ENCODE results near the gene RPS3. TPM values are rescaled to one million over a fixed set of nuclear protein-coding genes. Genes with fewer than 3 reads are reported as not detected.

Gene RPS3
- polyA plus RNA-seq, 1 experiment: 3,005 TPM

DNA sequence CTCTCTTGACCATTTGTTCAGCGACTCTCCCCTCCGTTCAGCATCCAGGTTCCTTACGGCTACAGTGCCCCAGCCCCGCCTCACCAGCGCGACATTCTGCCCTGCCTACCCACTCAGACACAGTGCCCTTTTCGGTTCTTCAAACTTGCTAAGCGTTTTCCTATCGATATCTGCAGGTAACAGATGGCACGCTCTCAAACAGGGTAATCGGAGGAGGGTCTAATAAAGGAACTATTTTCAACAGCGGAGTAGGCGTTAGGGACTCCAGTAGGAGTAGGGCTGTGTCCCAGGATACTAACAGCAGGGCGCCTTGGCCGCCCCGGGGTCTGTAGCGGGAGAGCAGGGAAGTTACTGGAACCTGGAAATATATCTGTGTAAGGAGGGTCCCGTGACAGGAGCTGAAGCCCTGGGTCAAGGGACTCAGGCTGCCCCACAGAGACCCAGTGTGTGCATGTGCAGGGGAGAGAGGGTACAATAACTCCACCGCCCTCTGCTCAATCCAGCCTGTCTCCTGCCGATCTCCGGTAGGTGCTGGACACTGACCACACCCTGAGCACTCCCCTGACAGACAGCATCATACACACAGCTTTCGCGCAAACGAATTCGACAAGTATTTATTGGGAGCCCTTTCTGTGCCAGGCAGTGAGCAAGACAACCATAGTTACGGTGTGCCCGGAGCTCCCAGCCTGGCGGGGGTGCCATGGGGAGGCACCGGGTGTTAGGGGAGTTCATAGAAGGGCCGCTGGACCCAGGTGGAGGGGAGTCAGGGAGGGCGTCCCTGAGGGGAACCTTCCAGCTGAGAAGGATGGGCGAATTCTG, 31.6 kb downstream of the RPS3 start:
- POLR2A ChIA-PET: no interaction called here

DNA sequence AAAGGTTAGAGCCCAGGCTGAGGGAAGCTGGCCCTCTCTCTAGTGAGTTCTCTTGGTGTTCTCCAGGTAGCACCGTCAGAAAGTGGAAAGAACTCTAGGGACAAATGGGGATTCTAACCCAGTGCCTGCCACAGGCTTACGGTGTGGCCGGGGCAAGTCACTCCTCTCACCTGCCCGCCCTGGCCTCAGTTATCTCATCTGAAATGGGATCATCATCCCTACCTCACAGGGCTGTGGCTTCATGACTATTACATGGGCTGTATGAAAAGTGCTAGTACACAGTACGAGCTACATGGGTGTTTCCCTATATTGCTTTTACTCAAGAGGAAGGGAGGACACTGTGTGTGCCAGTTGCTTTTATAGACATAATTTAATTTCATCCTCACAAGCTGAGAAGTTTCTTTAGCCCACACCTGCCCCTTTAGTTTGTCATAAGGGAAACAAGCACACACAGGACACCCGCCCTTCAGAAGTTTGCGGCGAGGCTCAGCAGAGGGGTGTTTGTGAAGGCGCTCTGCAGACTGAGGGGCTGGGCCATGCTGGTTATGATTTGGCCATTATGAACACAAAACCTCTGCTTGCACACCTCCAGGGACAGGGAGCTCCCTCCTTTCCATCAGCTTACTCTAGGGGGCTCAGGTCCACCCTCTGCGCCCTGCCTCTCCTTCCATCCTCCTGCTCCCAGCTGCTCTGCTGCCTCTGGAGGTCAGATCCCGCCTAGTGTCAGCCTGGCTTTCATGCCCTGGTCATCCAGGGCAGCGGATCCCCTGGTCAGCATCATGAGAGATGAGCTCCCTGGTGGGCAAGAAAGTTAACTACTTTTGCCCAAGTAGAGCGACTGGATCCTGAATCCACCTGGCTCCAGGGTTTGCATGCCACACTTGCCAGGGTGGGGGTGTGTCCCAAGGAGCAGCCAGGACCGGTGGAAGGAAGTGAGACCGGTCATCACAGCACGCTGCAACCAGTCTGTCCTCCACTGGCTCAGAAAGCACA, 32.5 kb downstream of the RPS3 start:
- peaks cover 26% of the 10 kb centered on the region for H3K27me3 ChIP-seq (ENCODE audit: control insufficient read depth, insufficient read depth, low read length)
- ChIA-PET POLR2A (no interaction called here), CTCF (interaction anchor here (1.0 to 4.8 kb wide), 7 partner anchors 14 to 175 kb away, joined by 3 to 27 read pairs (median 4); no protein-coding TSS in a partner anchor)
- no peaks in the 10 kb centered on the region for H3K36me3 ChIP-seq (ENCODE audit: control insufficient read depth, insufficient read depth, low read length)
- H3K4me3 ChIP-seq (ENCODE audit: low read depth, low read length): no peak overlapping the region
- DNase-seq (ENCODE audit: low read depth): no peak
- TF ChIP-seq, protein P1, sequence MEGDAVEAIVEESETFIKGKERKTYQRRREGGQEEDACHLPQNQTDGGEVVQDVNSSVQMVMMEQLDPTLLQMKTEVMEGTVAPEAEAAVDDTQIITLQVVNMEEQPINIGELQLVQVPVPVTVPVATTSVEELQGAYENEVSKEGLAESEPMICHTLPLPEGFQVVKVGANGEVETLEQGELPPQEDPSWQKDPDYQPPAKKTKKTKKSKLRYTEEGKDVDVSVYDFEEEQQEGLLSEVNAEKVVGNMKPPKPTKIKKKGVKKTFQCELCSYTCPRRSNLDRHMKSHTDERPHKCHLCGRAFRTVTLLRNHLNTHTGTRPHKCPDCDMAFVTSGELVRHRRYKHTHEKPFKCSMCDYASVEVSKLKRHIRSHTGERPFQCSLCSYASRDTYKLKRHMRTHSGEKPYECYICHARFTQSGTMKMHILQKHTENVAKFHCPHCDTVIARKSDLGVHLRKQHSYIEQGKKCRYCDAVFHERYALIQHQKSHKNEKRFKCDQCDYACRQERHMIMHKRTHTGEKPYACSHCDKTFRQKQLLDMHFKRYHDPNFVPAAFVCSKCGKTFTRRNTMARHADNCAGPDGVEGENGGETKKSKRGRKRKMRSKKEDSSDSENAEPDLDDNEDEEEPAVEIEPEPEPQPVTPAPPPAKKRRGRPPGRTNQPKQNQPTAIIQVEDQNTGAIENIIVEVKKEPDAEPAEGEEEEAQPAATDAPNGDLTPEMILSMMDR (IDR thresholded peaks at IDR 0.05; ENCODE audit: insufficient read depth, low read depth, low read length): no peak

More for the DNA sequence above, 31.6 kb downstream of the RPS3 start:
- no peak for DNase-seq (ENCODE audit: low read depth)
- Histone ChIP-seq H3K27me3 (ENCODE audit: control insufficient read depth, insufficient read depth, low read length) (peaks cover 26% of the 10 kb centered on the region), H3K4me3 (ENCODE audit: low read depth, low read length) (peak overlapping the region; percentile 27), H3K36me3 (ENCODE audit: control insufficient read depth, insufficient read depth, low read length) (no peaks in the 10 kb centered on the region)
- CTCF ChIA-PET: interaction anchor here (0.7 to 4.8 kb wide), 11 partner anchors 15 to 151 kb away, joined by 3 to 27 read pairs (median 4); partner anchors contain the start of gene GDPD5
- TF ChIP-seq, protein P1 (IDR thresholded peaks at IDR 0.05; ENCODE audit: insufficient read depth, low read depth, low read length): no peak

DNA sequence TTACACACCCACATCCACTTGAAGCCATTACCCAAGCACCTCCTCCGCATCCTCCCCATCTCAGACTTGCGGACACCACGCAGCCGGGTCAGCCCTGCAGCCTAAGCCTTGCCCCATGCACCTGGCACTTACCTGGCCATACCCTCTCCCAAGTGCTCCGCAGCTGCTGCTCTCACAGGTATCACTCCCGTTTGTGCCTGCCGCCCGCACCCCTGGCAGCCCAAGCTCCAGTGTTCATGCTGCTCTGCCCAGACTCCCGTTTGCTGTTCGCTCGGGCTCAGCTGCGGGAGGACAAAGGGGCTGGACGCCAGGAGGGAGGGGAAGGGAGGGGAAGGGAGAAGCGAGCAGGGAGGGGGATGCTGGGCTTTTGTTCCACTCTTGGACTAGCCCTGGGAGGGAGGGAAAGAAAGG, 33.6 kb downstream of the RPS3 start, which contains the start of gene KLHL35:
TSS of gene KLHL35 (minus strand) at position 293 of the 411 bp plus-strand sequence. CDS start 2,574 bp downstream, outside the sequence.
- Histone ChIP-seq H3K4me3 (ENCODE audit: low read depth, low read length) (no peak within 1 kb of the TSS), H3K36me3 (ENCODE audit: control insufficient read depth, insufficient read depth, low read length) (no peaks in the 10 kb centered on the region), H3K27me3 (ENCODE audit: control insufficient read depth, insufficient read depth, low read length) (peaks cover 26% of the 10 kb centered on the region)
- no peak for DNase-seq (ENCODE audit: low read depth)
- ChIA-PET POLR2A (no interaction called here), CTCF (interaction anchor here (1.7 to 4.8 kb wide), 3 partner anchors 13 to 98 kb away, joined by 4 to 27 read pairs (median 18); no protein-coding TSS in a partner anchor)
- TF ChIP-seq, protein P1 (IDR thresholded peaks at IDR 0.05; ENCODE audit: insufficient read depth, low read depth, low read length): no peak

DNA sequence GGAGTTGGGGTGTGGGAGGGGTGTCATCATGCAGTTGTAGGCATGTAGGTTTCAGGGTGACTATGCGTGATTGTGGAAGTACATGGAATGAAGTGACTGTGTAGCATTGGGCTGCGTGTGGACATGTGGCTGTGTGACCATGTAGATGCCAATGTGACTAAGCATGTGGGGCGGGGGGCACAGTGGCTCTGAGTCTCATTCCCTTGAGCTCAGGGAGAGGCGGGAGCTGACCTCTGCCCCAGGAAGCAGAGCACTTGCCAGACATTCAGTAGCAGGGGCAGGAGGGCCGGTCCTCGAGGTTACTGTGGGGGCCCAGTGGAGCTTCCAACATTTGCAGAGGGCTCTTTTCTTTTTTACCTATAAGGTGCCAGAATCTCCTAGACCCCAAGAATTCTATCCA, 34.1 kb downstream of the RPS3 start:
- ChIA-PET CTCF (interaction anchor here (0.8 to 4.8 kb wide), 4 partner anchors 12 to 99 kb away, joined by 4 to 27 read pairs (median 12); no protein-coding TSS in a partner anchor), POLR2A (no interaction called here)
- Histone ChIP-seq H3K4me3 (ENCODE audit: low read depth, low read length) (no peak overlapping the region), H3K36me3 (ENCODE audit: control insufficient read depth, insufficient read depth, low read length) (no peaks in the 10 kb centered on the region), H3K27me3 (ENCODE audit: control insufficient read depth, insufficient read depth, low read length) (peaks cover 26% of the 10 kb centered on the region)
- TF ChIP-seq, protein P1 (IDR thresholded peaks at IDR 0.05; ENCODE audit: insufficient read depth, low read depth, low read length): no peak
- DNase-seq (ENCODE audit: low read depth): no peak

Measured in BJ (cell line).